IPS-11a (cell line): ENCODE data around the gene EFNA5.

ENCODE experiments used
- H3K4me3 ChIP-seq: one replicate; pipeline ENCODE4 v1.5.1; 2013; ENCODE audit warnings: low read depth, low read length, control low read depth

EFNA5 gene

GRCh38 chr5:107646418-107646817 lies 24.3 kb downstream of the EFNA5 start:
- H3K4me3 ChIP-seq, result no peak overlapping the region

GRCh38 chr5:107640568-107640967 lies 30.2 kb downstream of the EFNA5 start:
- H3K4me3 ChIP-seq, result no peak overlapping the region

DNA sequence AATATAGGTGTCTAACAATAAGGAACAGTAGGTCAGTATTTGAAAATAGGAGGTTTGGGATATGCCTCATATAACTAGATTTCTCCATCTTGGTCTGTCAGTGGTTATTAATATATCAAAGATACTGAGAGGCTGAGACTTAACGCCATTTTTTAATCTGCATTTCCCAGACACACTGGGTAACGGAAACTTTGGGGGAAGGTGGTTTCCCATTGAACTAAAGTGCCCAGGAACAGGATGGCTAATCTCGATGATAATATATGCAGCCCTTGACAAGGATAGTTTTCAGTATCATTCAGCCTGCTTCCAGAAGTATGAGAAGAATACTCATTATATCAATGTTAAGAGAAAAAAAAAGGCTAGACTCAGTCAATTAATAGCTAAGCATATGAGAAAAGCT lies 30.7 kb downstream of the EFNA5 start:
- no peak overlapping the region for H3K4me3 ChIP-seq

DNA sequence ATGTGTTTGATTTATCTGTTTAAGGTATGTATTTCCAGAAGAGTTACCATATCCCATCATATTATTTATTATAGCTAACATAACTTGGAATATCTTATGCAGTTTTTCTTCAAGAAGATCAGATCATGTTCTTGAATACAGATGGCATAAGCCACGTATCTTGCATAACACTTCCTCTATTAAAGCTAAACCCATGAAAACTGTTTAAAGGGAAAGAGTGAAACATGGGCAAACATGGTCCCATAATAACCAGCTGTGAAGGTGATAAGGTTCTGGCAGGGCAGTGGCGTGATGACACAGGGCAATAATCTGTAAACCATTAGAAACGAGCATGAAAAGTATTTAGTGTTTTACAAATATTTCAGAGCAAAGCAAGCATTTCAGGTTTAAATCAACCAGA lies 34.2 kb downstream of the EFNA5 start:
- no peak overlapping the region for H3K4me3 ChIP-seq

GRCh38 chr5:107636068-107636467 lies 34.7 kb downstream of the EFNA5 start:
- H3K4me3 ChIP-seq, result no peak overlapping the region

DNA sequence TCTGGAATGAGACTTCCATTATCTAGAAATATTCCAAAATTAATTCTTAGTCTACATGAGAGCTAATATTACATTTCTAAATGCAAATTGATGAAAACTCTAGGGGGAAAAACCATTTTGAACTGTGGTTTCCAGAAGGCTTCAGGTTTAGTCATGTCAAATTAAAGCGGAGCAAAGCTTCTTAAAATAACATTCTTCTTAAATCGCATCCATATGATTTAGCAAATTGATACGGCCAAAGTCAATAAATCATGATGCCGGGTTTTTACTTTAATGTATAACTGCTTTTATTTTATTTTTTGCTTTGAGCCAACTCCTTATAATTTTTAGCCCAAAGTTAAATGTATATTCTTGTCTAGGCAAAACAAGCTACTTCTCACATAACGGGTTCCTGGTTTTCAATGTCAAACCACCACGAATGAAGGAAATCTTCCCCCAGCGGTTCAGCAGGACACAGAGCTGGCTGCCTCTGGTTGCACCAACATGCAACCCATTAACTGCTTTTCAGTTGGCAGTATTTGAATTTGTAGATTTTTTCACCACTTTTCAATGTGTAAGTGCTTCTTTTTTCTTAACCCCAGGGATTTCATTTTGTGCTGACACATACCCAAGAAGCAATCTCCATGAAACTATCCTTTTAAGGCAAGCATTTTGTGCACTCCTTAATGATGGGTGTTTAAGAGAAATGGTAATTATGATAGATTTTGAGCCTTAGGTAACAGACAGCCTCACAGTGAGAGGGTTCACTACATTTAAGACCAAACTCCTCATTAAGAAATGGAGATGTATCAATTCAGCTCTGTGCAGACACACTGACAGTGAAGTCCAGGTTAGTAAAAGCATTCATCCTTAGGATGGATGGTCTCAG lies 35.5 kb downstream of the EFNA5 start:
- no peak overlapping the region for H3K4me3 ChIP-seq

DNA sequence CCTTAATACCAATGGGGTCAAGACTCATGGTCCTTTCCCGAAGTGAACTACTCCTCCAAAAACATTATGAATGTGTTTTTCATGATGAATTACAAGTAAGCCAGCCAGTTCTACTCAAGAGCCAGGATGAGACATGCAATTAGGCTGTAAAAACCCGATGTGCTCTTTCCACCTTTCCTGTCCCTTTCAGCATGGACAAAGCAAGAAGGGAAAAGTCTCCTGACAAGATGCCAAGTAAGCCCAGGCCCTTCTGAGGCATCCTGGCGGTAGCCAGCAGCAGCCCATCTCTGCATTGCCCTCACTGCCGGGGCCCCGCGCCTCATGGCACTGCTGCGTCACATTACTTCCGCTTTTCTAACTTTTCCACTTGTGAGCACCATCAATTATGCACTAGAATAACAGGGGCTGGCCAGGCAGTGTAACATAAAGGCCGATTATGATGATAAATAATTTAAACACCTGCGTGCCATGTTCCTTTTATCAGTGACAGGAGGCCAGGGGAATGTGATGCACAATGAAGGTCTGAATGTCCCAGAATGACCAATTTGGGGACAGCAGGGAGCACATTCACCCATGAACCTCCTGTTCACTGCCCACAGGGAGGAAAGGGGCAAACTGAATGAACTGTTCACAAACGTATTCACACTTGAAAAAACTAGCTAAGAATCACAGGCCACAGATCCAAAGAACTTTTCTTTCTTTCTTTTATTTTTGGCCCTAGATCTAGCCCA lies 37.4 kb downstream of the EFNA5 start:
- H3K4me3 ChIP-seq, result no peak overlapping the region

- H3K4me3 ChIP-seq, result no peak overlapping the region
Measured at GRCh38 chr5:107631805-107632362, 38.9 kb downstream of the EFNA5 start.

DNA sequence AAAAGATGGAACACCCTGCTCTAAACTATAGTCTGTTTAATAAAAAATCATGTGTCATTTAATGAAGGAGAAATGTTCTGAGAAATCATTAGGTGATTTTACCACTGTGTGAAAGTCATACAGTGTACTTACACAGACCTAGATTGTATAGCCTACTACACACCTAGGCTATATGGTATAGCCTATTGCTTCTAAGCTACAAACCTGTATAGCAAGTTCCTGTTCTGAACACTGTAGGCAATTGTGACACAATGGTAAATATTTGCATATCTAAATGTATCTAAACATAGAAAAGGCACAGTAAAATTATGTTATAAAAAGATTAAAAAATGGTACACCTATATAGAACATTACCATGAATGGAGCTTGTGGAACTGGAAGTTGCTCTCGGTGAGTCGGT lies 40.6 kb downstream of the EFNA5 start:
- H3K4me3 ChIP-seq, result no peak overlapping the region

DNA sequence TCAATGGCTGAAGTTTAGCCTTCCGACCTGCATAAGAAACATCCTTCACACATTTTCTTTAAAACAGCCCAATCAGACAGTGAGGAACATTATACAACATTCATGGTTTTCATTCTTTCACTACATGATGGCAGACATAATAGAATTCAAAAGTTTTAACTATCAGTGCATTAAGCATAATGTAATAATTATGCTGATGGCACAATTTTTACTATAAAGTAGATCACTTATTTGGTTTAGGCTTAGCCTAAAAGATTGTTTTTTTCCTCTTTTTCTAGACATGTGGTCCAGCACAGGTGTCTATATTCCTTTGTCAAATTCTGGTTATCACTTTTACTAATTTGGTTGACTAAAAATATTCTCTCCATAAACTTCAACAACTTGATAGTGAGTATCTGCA lies 46.5 kb downstream of the EFNA5 start:
- H3K4me3 ChIP-seq, result no peak overlapping the region

DNA sequence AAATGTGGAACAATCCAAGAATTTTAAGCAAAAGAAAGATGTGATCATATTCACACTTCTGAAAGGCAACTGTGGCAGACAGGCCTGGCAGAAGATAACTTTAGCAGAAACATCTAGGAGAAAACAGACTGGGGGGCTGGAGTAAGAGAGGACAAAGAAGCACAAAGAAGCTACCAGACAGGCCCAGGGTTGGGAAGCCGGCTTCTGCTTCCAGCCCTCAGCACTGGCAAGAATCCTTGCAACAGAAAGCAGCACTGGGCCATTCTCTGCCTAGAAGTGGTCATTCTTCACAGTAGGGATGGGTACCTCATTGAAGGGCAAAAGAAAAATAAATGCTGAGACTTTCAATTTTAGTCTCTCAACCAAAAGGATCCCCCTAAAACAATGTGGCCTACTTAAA lies 49.6 kb downstream of the EFNA5 start:
- H3K4me3 ChIP-seq, result no peak overlapping the region

GRCh38 chr5:107619781-107620180 lies 51.0 kb downstream of the EFNA5 start:
- H3K4me3 ChIP-seq, result no peak overlapping the region

- no peak overlapping the region for H3K4me3 ChIP-seq
Measured at GRCh38 chr5:107618242-107618641, 52.5 kb downstream of the EFNA5 start.

GRCh38 chr5:107617052-107617451 lies 53.7 kb downstream of the EFNA5 start:
- no peak overlapping the region for H3K4me3 ChIP-seq

- no peak overlapping the region for H3K4me3 ChIP-seq
Measured at GRCh38 chr5:107616213-107616612, 54.5 kb downstream of the EFNA5 start.

- H3K4me3 ChIP-seq, result no peak overlapping the region
Measured at GRCh38 chr5:107615299-107615817, 55.4 kb downstream of the EFNA5 start.

DNA sequence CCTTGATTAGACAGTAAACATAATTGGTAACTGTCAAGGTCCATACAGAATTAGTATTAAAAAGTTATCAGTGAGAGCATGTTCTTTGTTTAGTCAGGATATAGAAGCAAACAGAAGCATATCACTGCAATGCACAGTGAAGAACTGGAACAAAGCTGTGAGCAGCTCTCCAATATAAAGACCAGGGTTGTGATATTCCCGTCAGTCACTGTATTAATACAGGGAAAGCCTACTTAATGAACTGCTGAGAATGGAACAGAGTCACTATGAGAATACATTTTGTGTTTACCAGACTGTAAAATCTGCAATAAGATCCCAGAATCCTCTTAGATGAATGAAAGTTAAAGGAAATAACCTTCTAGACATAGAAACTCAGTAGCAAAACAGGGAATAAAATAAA lies 58.2 kb downstream of the EFNA5 start:
- H3K4me3 ChIP-seq, result no peak overlapping the region

- H3K4me3 ChIP-seq, result no peak overlapping the region
Measured at GRCh38 chr5:107610798-107611197, 59.9 kb downstream of the EFNA5 start.

DNA sequence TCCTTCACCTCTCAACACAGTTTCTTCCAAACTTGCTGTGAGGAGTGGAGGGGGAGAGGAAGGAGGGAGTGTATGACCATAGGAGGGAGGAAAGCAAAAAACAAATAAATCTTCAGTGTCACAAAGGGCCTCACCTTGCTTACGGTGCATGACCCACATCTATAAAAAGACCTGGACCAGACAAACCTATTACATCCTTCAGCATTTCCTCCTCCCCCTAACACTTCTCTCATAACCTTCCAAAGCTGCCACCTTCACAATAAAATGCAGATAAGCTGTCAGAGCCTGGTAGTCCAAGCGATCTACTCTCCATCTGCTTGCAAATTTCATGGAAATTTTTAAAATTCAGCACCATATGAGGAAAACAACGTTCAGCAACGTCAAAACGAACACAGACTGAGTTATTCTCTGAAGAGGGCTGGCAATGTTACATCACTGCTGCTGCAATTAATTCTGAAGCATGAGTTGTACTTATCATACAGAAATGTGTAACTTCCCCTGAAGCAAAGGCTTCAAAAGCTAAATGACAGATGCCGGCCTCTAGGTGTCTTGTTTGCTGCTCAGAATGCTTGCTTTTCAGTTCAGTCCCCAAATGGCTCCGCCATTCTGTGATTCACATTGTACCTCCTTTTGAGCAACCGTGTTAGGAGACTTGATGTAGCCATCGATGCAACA lies 62.9 kb downstream of the EFNA5 start:
- H3K4me3 ChIP-seq, result no peak overlapping the region

GRCh38 chr5:107607196-107607595 lies 63.5 kb downstream of the EFNA5 start:
- no peak overlapping the region for H3K4me3 ChIP-seq

DNA sequence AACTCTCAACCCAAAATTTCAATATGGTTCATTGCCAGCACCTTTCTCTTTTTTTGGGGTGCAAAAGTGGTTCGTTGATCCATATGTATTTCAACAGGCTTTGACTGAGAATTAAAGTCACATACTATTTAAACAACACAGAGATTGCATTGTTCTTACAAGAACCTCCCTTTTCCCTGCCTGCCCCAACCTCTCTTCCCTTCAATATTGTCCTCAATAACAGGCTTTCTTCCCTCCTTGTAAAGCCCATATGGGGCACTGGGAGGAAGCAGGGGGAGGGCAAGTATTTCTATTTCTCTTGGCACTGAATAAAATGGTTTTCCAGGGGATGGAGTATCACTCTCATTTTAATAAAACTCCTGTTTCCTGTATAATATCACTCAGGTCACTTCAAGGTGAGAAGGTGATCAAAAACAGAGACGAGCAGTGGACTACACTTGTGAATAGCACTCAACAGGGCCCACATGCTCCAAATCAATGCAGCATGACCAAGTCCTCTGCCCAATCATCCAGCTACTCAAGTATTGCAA lies 65.1 kb downstream of the EFNA5 start:
- no peak overlapping the region for H3K4me3 ChIP-seq
